Superior temporal gyrus (tissue), 1 donor: Measurements from ENCODE around the gene TACC2.

Experiments
- DNase-seq: peaks from one replicate; pipeline ENCODE4 v3.0.0-alpha.2; 2016; ENCODE audit errors: extremely low spot score

TACC2 gene

DNA sequence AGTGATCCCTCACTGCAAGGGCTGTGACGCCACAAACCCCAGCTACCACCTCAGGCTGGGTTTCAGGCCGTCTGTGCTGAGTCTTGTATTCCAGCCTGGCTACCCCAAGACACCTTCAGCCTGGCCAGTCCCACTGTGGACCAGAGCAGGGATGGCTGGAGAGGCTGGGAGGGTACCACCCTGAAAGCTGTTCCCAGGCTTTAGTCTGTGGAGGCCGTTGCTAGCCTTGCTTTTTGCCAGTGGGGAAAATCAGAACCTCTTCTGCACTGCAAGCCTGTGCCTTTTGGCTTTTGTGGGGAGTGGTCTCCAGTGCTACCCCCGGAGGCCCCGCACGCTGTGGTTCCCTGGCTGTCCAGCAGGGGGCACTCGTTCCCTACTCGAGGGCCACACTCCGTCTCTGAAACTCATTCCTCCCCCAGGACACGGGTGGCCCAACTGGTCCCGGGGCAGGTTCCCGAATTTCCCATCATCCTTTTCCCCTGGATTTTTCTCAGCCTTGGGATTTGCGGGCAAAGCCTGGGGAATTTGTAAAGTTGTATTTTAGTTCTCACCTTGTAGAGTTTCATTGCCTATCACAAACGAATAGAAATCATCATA lies 153.8 kb downstream of the TACC2 start:
- DNase-seq: peak; percentile 76

DNA sequence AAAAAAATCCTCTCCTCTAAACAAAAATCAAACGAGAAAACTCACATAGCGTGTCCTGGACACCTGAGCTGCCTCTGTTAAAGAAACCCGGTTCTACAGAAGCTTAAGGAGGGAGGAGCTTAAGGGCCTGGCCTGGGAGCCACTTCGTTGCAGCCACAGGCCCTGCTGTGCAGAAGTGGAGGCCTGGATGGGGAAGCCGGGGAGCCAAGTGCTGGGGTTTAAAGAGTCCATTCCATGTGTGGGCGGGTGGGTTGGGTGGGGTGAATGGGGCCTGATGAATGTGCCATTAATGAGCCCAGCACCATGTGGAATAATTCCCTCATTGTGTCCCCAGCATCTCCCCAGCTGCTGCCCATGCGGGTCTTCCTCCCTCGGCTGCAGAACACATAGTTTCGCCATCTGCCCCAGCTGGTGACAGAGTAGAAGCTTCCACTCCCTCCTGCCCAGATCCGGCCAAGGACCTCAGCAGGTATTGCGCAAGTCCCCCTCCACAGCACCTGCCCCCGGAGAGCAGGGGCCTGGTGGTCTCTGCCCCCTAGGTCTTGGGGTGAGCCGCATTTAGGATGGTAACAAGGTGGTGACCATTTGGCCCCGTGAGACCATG lies 154.4 kb downstream of the TACC2 start:
- peak; percentile 78 for DNase-seq

DNA sequence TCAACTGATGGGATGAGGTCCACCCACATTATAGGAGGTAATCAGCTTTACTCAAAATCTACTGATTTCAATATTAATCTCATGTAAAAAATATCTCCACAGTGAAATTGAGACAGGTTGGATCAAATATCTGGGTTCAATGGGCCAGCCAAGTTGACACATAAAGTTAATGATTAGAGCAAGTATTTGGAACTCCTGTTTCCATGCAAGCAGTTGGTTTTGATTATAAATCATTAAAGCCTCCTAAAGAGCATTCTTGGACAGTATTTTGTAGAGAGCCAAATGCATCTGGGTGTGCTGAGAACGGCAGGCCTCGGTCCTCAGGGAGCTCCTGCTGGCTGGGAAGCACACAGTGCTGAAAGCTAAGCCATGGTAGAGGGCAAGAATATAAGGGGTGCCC lies 155.2 kb downstream of the TACC2 start:
- no peak for DNase-seq

DNA sequence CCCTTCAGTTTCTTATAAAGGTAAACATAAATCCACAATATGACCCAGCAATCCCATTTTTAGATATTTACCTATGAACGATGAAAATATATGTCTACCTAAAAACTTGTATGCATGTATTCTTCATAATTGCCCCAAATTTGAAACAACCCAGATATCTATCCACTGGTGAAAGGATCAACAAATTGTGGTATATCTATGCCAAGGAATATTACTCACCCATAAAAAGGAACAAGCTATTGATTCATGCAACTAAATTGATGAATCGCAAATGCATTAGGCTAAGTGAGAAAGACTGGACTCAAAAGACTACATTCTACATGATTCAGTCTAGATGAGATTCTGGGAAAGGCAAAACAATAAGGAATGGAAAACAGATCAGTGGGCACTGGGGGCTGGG lies 156.2 kb downstream of the TACC2 start:
- no peak for DNase-seq

DNA sequence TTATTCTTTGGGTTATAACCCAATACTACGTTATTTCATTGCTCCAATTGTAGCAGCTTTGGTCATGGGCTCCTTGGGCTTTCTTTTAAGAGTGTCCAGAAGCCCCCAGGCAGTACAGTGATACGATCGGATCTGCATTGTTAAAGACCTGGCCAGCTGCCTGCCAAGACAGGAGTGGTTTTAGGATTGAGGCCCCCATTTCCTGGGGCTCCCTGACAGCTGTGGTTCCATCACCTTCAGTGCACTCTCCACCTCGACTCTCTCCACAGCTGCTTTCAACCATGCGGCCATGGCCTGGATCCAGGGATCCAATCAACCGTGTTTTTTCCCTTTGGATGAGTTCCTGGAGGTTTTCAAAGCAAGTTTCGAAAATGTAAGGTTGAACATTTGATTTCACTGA lies 158.7 kb downstream of the TACC2 start:
- DNase-seq: no peak

DNA sequence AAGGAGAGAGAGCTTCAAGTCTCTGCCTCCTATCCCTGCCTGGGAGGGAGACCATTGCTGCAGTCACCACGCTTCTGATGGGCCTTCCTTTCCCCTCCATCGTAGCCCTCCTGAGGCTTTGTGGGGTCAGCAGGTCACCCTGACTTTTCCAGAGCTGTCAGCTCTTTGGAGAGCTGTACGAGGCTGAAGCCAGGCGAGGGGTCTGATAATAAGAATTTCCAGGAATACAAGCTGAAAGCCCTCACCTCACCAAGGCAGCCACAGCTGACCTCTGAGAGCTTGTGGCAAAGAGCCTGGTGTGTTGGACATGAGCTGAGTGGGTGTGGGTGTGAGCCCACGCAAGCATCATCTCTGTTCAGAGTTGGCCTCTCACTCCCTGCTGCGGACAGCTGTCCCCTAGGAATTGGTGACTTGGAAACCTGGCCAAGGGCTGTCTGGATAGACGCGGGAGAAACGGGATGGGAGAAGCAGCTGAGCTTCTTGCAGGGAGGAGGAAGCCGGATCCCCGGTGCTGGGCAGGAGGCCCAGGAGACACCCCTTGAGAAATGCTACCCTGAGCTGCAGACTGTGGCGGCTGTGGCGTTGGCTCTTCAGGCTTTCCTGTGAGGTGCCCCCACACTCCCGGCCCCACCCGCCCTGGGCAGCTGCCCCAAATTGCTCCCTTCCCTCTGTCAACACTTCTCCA lies 160.1 kb downstream of the TACC2 start:
- no peak for DNase-seq

DNA sequence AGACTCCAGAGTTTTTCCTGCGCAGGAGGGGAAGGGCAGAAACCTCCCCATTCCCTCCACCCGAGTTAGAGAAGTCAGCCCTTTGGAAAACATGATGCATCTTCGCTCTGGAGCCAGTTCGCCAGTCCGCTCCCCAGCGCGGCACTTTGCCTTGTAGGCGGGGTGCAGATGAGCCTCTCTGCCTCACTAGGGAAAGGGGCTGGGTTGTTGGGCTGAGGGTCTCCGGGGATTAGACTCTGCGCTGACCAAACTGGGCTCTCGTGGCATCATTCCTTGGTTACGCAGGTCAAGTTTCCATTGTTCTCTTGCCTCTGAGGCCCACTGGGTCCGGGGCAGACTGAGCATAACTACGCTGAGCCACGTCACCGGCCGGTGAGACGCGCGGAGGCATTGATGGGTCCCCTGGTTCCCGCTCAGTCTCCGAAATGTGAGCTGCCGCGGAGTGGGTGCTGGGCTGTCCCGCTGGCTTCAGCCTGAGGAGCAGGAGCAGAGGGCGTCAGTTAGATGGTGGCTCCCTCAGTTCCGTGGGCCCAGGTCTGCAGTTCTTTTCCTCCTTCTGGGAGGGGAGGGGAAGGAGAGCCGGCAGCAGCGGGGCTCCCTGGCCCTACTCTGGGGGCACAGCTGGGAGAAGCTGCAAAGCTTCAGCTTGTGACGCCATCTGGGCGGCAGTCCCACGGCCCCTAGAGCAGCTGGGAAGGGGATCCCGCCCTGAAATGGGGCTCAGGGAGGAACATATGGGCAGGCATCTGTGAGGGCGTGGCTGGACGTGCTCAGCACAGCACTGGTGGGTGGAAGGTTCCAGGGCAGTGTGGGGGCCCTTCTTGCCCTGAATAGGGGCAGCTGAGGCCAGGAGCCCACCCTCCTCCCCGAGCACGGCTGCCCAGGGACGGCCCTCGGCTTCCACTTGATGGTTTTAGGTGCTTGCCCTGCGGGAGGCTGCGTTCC lies 160.9 kb downstream of the TACC2 start:
- no peak for DNase-seq

DNA sequence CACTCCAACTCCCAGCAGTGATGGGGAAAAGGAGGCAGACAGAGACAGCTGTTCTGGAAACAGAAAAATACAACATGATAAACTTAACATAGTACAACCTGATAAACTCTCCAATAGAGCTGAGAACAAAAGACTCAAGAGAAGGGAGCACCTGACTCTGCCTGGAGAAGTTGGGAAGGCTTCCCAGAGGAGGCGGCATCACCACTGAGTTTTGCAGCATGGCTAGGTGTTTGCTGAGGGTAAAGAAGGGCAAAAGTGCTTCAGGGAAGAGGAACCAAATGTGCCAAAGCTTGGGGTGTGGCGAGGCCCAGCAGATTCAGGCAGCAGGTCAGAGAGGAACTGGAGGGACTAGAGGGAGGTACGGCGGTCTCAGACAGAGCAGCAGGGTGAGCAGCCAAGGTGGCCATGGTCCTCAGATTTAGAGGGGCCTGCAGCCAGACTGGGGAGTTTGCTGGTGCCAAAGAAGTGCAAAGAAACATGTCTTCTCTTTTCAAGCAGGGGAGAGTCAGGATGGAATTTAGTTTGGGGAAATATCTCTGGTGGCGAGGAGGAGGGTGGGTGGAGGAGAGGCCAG lies 162.2 kb downstream of the TACC2 start:
- no peak for DNase-seq

DNA sequence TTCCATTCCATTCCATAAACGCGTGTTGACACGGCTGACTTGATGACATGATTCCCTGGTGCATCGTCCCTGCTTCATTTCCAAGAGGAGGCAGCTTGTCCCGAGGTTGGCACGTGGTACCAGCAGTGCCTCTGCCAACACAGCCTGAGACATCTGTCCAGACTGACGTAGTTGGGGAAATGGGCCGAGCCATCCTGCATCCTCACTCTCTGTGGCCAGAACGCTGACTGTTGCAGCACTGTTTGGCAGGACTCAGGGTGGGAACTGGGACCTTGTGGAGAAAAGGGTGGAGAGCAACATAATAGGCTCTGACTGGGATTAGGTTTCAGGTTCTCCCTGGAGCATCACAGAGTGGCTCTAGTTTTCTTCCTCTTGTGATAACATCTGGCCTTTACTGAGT lies 163.6 kb downstream of the TACC2 start:
- DNase-seq: peak; percentile 98

DNA sequence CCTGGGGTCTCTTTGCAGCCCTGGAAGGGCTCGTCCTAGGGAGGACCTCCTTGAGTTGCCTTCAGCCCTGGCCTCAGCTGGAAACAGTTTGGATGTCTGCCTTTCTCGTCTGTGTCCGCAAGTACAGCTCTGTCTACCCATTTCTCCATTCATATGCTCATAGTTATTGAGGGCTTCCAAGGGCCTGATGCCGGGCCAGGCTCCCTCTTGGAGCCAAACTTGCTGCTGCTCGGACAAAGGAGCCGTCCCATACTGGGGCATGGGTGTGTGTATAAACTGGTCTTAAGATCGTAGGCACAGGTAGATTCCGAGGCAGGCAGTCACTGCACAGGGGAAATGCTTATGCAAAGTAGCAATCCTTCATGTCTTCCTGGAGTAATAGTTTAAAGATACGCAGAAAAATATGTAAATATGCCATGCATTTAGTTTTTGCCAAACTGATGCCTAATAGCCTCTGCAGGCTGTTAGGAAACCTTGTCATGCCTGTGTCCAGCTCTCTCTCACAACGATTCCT lies 165.1 kb downstream of the TACC2 start:
- DNase-seq: no peak

DNA sequence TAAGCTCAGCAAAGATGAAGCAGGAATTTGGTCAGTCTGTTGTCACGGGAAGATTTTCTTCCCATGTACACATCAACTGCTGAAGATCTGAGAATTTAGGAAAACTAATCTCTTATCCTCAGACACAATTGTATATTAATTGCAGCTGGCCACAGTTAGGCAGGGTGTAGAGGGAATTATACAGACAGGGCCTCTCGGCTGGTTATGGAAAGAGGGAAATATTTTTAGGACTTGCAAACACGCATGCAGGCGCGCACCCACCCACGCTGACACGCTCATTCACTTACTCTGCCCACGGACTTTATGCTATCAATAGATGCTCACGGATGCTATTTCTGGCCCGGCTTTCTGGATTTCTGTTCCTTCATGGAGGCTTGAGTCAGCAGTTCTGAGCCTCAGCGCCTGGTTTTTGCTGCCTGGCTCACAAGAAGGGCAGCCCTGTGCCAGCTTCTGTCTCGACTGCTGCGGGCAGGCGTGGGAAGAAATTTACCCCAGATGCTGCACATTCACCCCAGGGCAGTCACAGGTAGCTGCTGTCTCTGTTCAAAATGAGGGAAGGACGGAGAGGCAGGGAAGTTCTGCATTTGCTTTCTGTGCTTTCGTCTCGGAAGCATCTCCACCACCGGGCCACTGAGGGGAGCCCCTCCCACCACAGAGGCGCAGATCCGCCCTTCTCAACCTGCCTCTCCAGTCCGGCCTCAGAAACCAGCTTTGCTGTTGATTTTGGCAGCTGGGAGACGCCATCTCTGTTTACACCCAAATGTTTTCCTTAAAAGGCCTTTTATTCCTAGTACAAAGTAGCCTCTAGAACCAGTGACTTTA lies 165.8 kb downstream of the TACC2 start:
- peak; percentile 84 for DNase-seq

DNA sequence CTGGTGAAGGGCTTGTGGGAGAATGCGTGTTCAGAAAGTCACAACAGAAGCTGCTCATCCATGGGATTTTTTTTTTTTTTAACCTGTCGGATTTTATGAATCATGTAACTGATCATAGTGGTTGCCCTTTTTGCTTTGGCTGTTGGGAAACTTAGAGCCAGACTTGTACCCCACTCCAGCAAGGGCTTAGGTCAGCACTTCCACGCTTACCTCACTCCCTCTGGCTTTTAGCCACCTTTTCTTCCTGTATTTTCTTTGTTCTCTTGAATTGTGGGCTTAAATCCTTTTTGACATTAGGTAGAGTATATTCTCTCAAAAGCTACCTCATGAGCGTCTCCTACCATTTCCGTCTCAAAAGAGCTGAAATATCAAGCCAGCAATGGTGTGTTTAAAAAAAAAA lies 168.5 kb downstream of the TACC2 start:
- no peak for DNase-seq

DNA sequence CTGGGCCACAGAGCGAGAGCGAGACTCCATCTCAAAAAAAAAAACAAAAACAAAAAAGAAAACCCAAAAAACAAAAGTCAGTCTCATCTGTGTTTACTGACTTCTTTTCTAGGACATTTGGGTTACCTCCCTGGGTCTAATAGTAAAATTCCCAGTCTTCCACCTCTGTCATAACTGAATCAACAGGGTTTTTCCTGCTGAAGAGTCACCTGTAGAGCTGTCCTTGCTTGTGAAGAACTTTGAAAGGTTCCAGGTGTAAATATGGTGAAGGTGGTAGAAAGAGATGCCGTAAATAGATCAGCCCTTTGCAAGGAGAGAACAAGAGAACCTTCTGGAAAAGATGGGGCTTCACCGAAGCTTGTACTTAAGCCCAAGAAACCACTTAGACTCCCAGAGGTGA lies 169.4 kb downstream of the TACC2 start:
- DNase-seq: no peak

DNA sequence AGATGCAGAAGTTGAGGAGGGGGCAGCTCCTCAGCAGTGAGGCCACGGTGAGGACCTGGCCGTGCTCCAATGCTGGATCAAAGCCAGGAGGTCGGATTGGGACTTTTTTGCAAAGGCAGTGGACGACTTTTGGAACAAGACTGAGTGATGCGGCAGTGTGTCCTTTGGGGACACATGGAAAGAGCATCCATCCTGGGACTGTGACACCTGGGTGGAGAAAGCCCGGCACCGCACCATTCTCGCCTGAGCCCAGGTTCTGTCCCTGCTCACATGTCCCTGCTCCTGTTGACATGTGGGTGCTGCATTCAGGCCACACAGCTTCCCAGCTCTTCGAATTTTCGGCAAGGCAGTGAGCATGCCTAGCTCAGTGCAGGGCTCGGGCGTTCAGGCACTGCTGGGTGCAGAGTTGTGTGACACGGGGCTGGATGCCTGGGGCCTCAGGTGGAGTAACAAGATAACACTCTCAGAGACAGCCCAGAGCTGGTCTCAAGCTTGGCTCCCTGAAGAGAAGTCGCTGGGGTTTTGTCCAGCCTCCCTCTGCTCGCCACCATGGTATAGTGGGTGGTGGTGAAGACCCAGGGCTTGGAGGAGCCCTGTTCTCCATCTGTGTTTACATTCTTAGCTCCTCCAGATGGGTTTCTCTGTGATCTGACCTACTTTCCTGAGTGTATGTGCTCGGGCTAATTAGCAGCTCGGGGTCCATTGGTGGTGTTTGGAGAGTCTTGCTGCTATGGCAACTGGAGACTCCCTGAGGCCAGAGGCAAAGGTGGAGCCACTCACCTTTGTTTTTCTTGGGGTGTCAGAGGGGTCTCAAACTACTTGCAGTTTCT lies 170.4 kb downstream of the TACC2 start:
- no peak for DNase-seq

DNA sequence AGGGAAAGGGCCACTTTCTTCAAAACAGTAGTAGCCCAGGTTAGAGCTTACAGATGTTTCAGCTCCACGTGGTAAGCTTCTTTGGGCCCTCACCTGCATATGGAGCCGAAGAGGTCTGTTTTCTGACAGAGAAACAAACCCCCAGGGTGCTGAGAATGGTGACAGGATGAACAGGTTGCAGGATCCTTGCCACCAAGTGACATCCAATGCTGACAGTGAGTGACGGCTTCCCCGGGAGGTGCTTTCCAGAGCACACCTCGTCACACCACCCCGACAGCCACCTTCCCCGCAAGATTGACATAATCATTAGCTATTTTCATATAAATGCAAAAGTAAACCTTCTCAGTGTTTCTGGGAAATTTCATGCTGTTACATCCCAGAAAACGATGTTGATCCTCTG lies 172.8 kb downstream of the TACC2 start:
- no peak for DNase-seq

DNA sequence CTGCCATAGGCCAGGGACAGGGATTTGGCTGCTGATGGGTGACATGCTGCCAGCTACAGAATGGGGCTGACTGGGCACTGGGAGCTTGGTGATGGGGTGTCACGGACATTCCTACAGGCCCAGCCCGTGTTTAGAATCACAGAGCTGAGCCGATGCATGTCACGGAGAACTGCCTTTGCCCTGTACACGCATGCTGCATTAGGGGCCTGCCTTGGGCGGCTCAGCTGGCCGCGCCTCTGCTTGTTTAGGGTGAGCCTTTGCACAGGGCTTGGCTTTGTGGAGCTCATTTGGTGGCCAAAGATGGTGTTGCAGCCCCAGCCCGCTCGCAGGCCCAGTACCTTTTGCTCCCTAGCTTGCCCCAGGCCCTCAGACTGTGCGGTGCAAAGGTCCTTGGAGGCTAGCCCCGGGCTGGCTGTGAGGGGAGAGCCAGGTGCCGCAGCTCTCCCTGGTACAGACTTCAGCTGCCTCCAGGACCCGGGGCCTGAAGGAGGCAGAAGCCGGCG lies 173.8 kb downstream of the TACC2 start:
- peak; percentile 36 for DNase-seq

DNA sequence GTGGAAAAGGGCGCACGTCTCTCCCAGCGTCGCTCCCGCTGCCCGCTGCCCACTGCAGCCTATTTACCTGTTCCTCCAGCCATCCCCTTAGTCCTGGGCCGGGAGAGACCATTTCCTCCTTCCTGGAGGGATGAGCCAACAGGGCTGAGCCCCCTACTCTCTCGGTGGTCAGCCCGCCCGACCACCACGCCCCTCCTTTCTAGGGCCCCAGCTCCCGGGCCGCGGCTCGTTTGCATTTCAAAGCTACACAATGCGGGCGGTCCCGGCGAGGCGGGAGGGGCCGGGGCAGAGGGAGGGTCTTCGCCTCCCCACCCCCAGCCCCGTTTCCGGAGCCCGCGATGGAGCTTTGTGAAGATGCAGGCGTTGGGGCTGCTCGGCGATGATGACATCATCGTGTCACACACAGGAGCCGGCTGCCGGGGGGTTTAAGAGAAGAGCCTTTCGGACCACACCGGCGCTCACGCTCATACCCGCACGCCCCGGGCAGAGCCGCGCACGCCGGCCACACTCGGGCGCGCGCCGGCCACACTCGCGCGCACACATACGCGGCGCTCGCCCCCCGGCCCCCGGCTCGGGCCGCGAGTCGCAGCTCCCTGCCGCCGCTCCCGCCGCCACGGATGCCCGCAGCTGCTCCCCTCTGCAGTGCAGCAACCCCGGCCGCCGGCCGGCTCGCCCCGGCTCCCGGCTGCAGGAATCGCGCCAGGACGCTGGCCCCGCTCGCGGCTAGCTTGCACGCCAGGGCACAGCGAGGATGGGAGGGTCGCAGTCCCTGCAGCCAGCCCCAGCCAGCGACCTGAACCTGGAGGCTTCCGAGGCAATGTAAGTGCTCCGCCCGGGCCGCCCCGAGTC lies 174.4 kb downstream of the TACC2 start:
- peak; percentile 26 for DNase-seq

DNA sequence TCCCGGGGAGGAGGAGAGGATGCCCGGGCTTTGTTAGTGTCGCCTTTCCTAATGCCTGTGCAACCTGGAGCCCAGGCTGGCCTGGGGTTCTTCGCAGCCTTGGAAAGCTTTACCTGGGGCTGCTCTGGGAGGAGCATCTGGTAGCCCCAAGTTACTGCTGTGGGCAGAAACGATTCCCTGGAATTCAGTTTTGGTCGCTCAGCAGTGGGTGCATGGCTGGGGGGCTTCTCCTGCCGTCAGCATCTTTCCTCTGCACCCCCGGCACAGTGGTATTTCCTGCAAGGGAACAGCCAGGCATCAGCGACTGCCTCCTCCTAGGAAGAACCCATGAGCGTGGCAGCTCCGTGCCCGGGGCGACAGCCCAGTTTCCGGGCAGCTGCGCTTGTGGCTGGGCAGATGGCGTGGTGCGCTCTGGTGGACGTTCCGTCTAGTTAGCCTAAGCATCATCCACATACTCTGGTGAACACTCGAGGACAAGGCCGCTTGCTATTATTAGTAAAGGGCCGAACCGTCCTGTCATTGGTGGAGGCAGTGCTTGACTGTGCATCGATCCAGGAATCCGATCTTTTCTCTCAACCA lies 175.1 kb downstream of the TACC2 start:
- peak; percentile 79 for DNase-seq
